GM12878 (cell line): ENCODE measurements around the gene TEX51. TPM values are rescaled to one million over a fixed set of nuclear protein-coding genes. Genes with fewer than 3 reads are reported as not detected.

ENCODE experiments used
- ATAC-seq: fragments of 200-7000 bp; cut with Tn5 transposase; 3 replicates; pipeline ENCODE4 v1.9.1; 2020; ENCODE audit warnings: mild to moderate bottlenecking, moderate library complexity
- BruUV-seq: library from RNA; stranded (reverse); fragments of 400-500 nt; replicated peaks from 2 replicates; lab custom pipeline; 2021; lab: Mats Ljungman, UMichigan
- CTCF ChIA-PET: fragments of 300-600 bp; sonication (Branson Sonifier 250); formaldehyde crosslinking; extraction: SDS; loops from one replicate; lab custom pipeline; 2021; ENCODE audit warnings: inconsistent platforms; lab: Yijun Ruan, JAX
- POLR2A ChIA-PET: fragments of 350-600 bp; formaldehyde crosslinking; extraction: SDS; loops from one replicate; lab custom pipeline; 2021; ENCODE audit warnings: inconsistent platforms; lab: Charles Lee
- RAD21 ChIA-PET: fragments of 300-600 bp; sonication (Branson Sonifier 250); formaldehyde crosslinking; loops from one replicate; lab custom pipeline; 2023; ENCODE audit warnings: antibody characterized with exemption; ENCODE audit not compliant: unreplicated experiment; lab: Charles Lee
- SMC1A ChIA-PET: fragments of 300-600 bp; sonication (Branson Sonifier 250); formaldehyde crosslinking; loops from one replicate; lab custom pipeline; 2023; ENCODE audit not compliant: unreplicated experiment, uncharacterized antibody; lab: Charles Lee
- DNase-seq: peaks from one replicate; pipeline ENCODE4 v3.0.0-alpha.2; 2011; ENCODE audit warnings: low read depth, low spot score
- FAIRE-seq: peaks from 3 replicates; lab custom pipeline; 2011; peaks lifted over from hg19 to GRCh38; lab: Jason Lieb, UNC
- H2AFZ ChIP-seq: 2 replicates; pipeline ENCODE4 v1.6.0; 2011; ENCODE audit warnings: low read depth, low read length, control low read depth; ENCODE audit not compliant: control insufficient read depth
- H3K27ac ChIP-seq: 2 replicates; pipeline ENCODE4 v1.5.1; 2011; ENCODE audit warnings: control low read depth; ENCODE audit not compliant: control insufficient read depth, insufficient read depth
- H3K27me3 ChIP-seq, 2 experiments: replicated peaks in 1 of 2; 2 replicates each; pipeline versions ENCODE4 v1.6.0 to v1.6.1; 2011; ENCODE audit warnings: low read length in 1 of 2; ENCODE audit not compliant: control insufficient read depth in 2 of 2, insufficient read depth in 2 of 2
- H3K36me3 ChIP-seq, 2 experiments: 2 replicates each; pipeline ENCODE4 v1.5.1; 2011; ENCODE audit warnings: low read length in 1 of 2; ENCODE audit not compliant: control insufficient read depth in 2 of 2, insufficient read depth in 2 of 2
- H3K4me1 ChIP-seq: 2 replicates; pipeline ENCODE4 v1.6.1; 2011; ENCODE audit warnings: mild to moderate bottlenecking, low read length, moderate library complexity, mixed read lengths; ENCODE audit not compliant: control insufficient read depth, insufficient read depth
- H3K4me2 ChIP-seq: 2 replicates; pipeline ENCODE4 v1.6.0; 2011; ENCODE audit warnings: control low read depth; ENCODE audit not compliant: control insufficient read depth, insufficient read depth
- H3K4me3 ChIP-seq: fragments of 200-600 bp; sonication (generic); 2 replicates; pipeline ENCODE4 v1.5.1; 2016
- H3K79me2 ChIP-seq: 2 replicates; pipeline ENCODE4 v1.6.0; 2011; ENCODE audit warnings: low read length; ENCODE audit not compliant: control insufficient read depth, insufficient read depth
- H3K9ac ChIP-seq: 2 replicates; pipeline ENCODE4 v1.8.0; 2011; ENCODE audit warnings: low read length, control low read depth, mixed read lengths; ENCODE audit not compliant: control insufficient read depth, insufficient read depth
- H3K9me3 ChIP-seq: replicated peaks from 3 replicates; pipeline ENCODE4 v1.5.1; 2011; ENCODE audit warnings: mild to moderate bottlenecking, low read length; ENCODE audit not compliant: control insufficient read depth, insufficient read depth
- H4K20me1 ChIP-seq: 2 replicates; pipeline ENCODE4 v1.6.0; 2011; ENCODE audit not compliant: control insufficient read depth, insufficient read depth
- CBFB ChIP-seq: IDR thresholded peaks from 2 replicates; pipeline ENCODE4 v1.6.1; 2016; ENCODE audit warnings: antibody characterized with exemption, low read depth
- CBX3 ChIP-seq: fragments of 200-600 bp; sonication (generic); IDR thresholded peaks from 2 replicates; pipeline ENCODE4 v1.6.1; 2016; ENCODE audit warnings: low read depth, borderline replicate concordance
- FOXM1 ChIP-seq: IDR thresholded peaks from 2 replicates; pipeline ENCODE4 v1.6.1; 2012; ENCODE audit warnings: low read depth, mild to moderate bottlenecking, inconsistent platforms, low read length, moderate library complexity
- HDAC2 ChIP-seq: fragments of 200-600 bp; sonication (generic); IDR thresholded peaks from 2 replicates; pipeline ENCODE4 v1.6.1; 2017
- IKZF2 ChIP-seq, 2 experiments: fragments of 450-650 bp; IDR thresholded peaks; 2 replicates each; pipeline ENCODE4 v1.6.1; 2017; ENCODE audit warnings: mild to moderate bottlenecking in 2 of 2, moderate library complexity in 2 of 2
- JUND ChIP-seq: IDR thresholded peaks from 2 replicates; pipeline ENCODE4 v1.6.1; 2012; ENCODE audit warnings: low read depth, mild to moderate bottlenecking, low read length, improper control_type of control experiment, moderate library complexity
- MYC ChIP-seq: IDR thresholded peaks from 2 replicates; pipeline ENCODE4 v1.6.1; 2011; ENCODE audit warnings: mild to moderate bottlenecking, low read length, moderate library complexity, inconsistent platforms; ENCODE audit not compliant: insufficient read depth, insufficient replicate concordance, insufficient read length, severe bottlenecking
- NR2C1 ChIP-seq: fragments of 450-650 bp; IDR thresholded peaks from 2 replicates; pipeline ENCODE4 v1.6.1; 2017; ENCODE audit warnings: antibody characterized with exemption, mild to moderate bottlenecking, moderate library complexity
- RCOR1 ChIP-seq: conservative IDR thresholded peaks from 2 replicates; pipeline ENCODE4 v1.6.1; 2012; ENCODE audit warnings: low read depth, low read length, improper control_type of control experiment
- REST ChIP-seq: IDR thresholded peaks from 2 replicates; pipeline ENCODE4 v1.6.1; 2012; ENCODE audit warnings: mild to moderate bottlenecking, low read depth, low read length
- SIX5 ChIP-seq: IDR thresholded peaks from 2 replicates; pipeline ENCODE4 v1.6.1; 2011; ENCODE audit warnings: mild to moderate bottlenecking, low read depth, low read length, moderate library complexity; ENCODE audit not compliant: severe bottlenecking
- SMAD5 ChIP-seq: IDR thresholded peaks from 2 replicates; pipeline ENCODE4 v1.6.1; 2016; ENCODE audit warnings: antibody characterized with exemption, low read depth
- SREBF2 ChIP-seq: IDR thresholded peaks from 2 replicates; pipeline ENCODE4 v1.6.1; 2012; ENCODE audit warnings: mild to moderate bottlenecking, low read length
- SUPT20H ChIP-seq: IDR thresholded peaks from 2 replicates; pipeline ENCODE4 v1.6.1; 2011; ENCODE audit warnings: low read depth, mild to moderate bottlenecking, low read length, moderate library complexity, borderline replicate concordance; ENCODE audit not compliant: control insufficient read depth
- ZNF217 ChIP-seq: fragments of 450-650 bp; IDR thresholded peaks from 2 replicates; pipeline ENCODE4 v1.6.1; 2017; ENCODE audit warnings: antibody characterized with exemption, mild to moderate bottlenecking
- in situ Hi-C: fragments of 300-500 bp; cut with MboI; formaldehyde crosslinking; loops from 9 replicates; pipeline ENCODE4 v1.14.3; 2018; ENCODE audit warnings: mixed read lengths
- intact Hi-C: fragments of 100-400 bp; cut with micrococcal nuclease; formaldehyde crosslinking; loops from one replicate; pipeline ENCODE4 v1.14.2; 2022; ENCODE audit not compliant: unreplicated experiment
- polyA plus RNA-seq, 11 experiments: library from polyadenylated mRNA; depleted of rRNA in 4 of 11; unstranded in 6 of 11; stranded (reverse) in 5 of 11; fragments of >200 nt; fragmentation: Nextera tagmentation in 4 of 11; fragmentation: Illumina TruSeq in 1 of 11; extraction: Ambion mirVana in 4 of 11; extraction: Trizol in 1 of 11; gene quantifications; 1 replicate in 1 of 11; 2 replicates in 10 of 11; pipeline versions ENCODE4 v1.2.1 to v1.2.3, GENCODE V29; 2011 to 2016; ENCODE audit warnings: inconsistent platforms in 2 of 11, missing spikeins in 2 of 11, low read depth in 1 of 11
- total RNA-seq, 4 experiments: library from RNA; depleted of rRNA in 3 of 4; stranded (reverse); fragments of >200 nt in 3 of 4; fragmentation: Illumina TruSeq in 1 of 4; extraction: Trizol in 1 of 4; gene quantifications; 2 replicates each; pipeline versions ENCODE4 v1.2.1 to v1.2.3, GENCODE V29; 2013 to 2021
- TF ChIP-seq, protein P1 (sequence below): fragments of 450-650 bp; IDR thresholded peaks from 2 replicates; pipeline ENCODE4 v1.6.1; 2014; ENCODE audit warnings: mild to moderate bottlenecking
- TF ChIP-seq, protein P2 (sequence below), 3 experiments: IDR thresholded peaks in 2 of 3; conservative IDR thresholded peaks in 1 of 3; 2 replicates each; pipeline ENCODE4 v1.5.1; 2011; ENCODE audit warnings: low read depth in 3 of 3, low read length in 3 of 3, mild to moderate bottlenecking in 3 of 3, control low read depth in 2 of 3, moderate library complexity in 2 of 3, inconsistent platforms in 1 of 3, mixed read lengths in 1 of 3; ENCODE audit not compliant: control insufficient read depth in 2 of 3, insufficient read depth in 1 of 3; ENCODE audit errors: extremely low read depth in 1 of 3
- TF ChIP-seq, protein P3 (sequence below): IDR thresholded peaks from 2 replicates; pipeline ENCODE4 v1.6.1; 2011; ENCODE audit warnings: low read depth, low read length, improper control_type of control experiment, borderline replicate concordance

Gene TEX51
- total and polyA plus RNA-seq, 10 of the 15 experiments (the other 5 are each of a cell fraction or from before 2014, with no cell fraction given): not detected

GRCh38 chr2:126893153-126893552 lies 5.5 kb upstream of the TEX51 start (continued):
- TF ChIP-seq SIX5: no peak
- no peak for TF ChIP-seq ZNF217

GRCh38 chr2:126893606-126894005 lies 5.1 kb upstream of the TEX51 start:
- Histone ChIP-seq H3K4me1 (no peaks in the 10 kb centered on the region), H3K4me3 (no peak overlapping the region), H3K4me2 (no peak overlapping the region), H2AFZ (no peak overlapping the region), H3K9me3 (no peaks in the 10 kb centered on the region), H3K79me2 (no peaks in the 10 kb centered on the region), H3K27ac (no peak overlapping the region), H3K27me3 (peaks cover 0 to 1% of the 10 kb centered on the region in 2 experiments; a peak in 2 of 4 replicates), H3K36me3 (no peaks in the 10 kb centered on the region), H3K9ac (no peak overlapping the region), H4K20me1 (no peaks in the 10 kb centered on the region)
- BruUV-seq: no TSS peak
- CTCF ChIA-PET: no interaction called here
- intact Hi-C loops: no loop called here
- POLR2A ChIA-PET: no interaction called here
- RAD21 ChIA-PET: no interaction called here
- no peak for DNase-seq
- in situ Hi-C loops: no loop called here
- SMC1A ChIA-PET: no interaction called here
- FAIRE-seq: no peak
- ATAC-seq: no peak
- TF ChIP-seq SREBF2 (no peak), JUND (no peak), FOXM1 (no peak), REST (no peak), NR2C1 (no peak), SUPT20H (no peak), IKZF2 (IDR thresholded peaks at IDR 0.05) (no peak), RCOR1 (no peak), MYC (no peak), HDAC2 (no peak), CBFB (no peak), CBX3 (no peak), SMAD5 (no peak)
- TF ChIP-seq, protein P1, sequence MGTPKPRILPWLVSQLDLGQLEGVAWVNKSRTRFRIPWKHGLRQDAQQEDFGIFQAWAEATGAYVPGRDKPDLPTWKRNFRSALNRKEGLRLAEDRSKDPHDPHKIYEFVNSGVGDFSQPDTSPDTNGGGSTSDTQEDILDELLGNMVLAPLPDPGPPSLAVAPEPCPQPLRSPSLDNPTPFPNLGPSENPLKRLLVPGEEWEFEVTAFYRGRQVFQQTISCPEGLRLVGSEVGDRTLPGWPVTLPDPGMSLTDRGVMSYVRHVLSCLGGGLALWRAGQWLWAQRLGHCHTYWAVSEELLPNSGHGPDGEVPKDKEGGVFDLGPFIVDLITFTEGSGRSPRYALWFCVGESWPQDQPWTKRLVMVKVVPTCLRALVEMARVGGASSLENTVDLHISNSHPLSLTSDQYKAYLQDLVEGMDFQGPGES: no peak
- TF ChIP-seq, protein P2, sequence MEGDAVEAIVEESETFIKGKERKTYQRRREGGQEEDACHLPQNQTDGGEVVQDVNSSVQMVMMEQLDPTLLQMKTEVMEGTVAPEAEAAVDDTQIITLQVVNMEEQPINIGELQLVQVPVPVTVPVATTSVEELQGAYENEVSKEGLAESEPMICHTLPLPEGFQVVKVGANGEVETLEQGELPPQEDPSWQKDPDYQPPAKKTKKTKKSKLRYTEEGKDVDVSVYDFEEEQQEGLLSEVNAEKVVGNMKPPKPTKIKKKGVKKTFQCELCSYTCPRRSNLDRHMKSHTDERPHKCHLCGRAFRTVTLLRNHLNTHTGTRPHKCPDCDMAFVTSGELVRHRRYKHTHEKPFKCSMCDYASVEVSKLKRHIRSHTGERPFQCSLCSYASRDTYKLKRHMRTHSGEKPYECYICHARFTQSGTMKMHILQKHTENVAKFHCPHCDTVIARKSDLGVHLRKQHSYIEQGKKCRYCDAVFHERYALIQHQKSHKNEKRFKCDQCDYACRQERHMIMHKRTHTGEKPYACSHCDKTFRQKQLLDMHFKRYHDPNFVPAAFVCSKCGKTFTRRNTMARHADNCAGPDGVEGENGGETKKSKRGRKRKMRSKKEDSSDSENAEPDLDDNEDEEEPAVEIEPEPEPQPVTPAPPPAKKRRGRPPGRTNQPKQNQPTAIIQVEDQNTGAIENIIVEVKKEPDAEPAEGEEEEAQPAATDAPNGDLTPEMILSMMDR (IDR thresholded peaks at IDR 0.05 in 2 of 3, conservative IDR thresholded peaks at IDR 0.05 in 1 of 3; ENCODE audit: control insufficient read depth in 2 of 3, extremely low read depth in 1 of 3, insufficient read depth in 1 of 3, low read depth in 3 of 3, low read length in 3 of 3): no peak
- TF ChIP-seq, protein P3, sequence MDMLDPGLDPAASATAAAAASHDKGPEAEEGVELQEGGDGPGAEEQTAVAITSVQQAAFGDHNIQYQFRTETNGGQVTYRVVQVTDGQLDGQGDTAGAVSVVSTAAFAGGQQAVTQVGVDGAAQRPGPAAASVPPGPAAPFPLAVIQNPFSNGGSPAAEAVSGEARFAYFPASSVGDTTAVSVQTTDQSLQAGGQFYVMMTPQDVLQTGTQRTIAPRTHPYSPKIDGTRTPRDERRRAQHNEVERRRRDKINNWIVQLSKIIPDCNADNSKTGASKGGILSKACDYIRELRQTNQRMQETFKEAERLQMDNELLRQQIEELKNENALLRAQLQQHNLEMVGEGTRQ: no peak
